Measurements from ENCODE around the gene ARIH2. TPM values are rescaled to one million over a fixed set of nuclear protein-coding genes. Genes with fewer than 3 reads are reported as not detected.

ARIH2 gene
- total RNA-seq, 1 donor from 2014 or later, result 82.3 TPM

GRCh38 chr3:49009396-49009795 lies 90.8 kb downstream of the ARIH2 start:
- Histone ChIP-seq H3K36me3 (peaks cover 24 to 32% of the 10 kb centered on the region in 2 donors), H3K9me3 (no peaks in the 10 kb centered on the region), H3K4me3 (no peak overlapping the region), H3K4me1 (peaks cover 2 to 13% of the 10 kb centered on the region in 2 donors), H3K27me3 (no peaks in the 10 kb centered on the region), H3K27ac (no peak overlapping the region)
- DNase-seq (ENCODE audit: low spot score in 2 of 2), result no peak
- no peak for TF ChIP-seq CTCF (IDR thresholded peaks at IDR 0.05)
- intact Hi-C loops (cut with DNase I), result loop anchor here (5.0 kb wide), 2 partner anchors 92 to 403 kb away; partner anchors contain the start of genes ARIH2, RHOA and TCTA

GRCh38 chr3:49012441-49013017 lies 93.9 kb downstream of the ARIH2 start:
- no peak for TF ChIP-seq CTCF (IDR thresholded peaks at IDR 0.05)
- intact Hi-C loops (cut with DNase I), result no loop called here
- Histone ChIP-seq H3K9me3 (no peaks in the 10 kb centered on the region), H3K27me3 (no peaks in the 10 kb centered on the region), H3K4me3 (no peak overlapping the region), H3K36me3 (peaks cover 43 to 51% of the 10 kb centered on the region in 2 donors), H3K27ac (no peak overlapping the region), H3K4me1 (peaks cover 2 to 11% of the 10 kb centered on the region in 2 donors)
- no peak for DNase-seq (ENCODE audit: low spot score in 2 of 2)

GRCh38 chr3:49013113-49013737 lies 94.6 kb downstream of the ARIH2 start:
- H3K4me1 ChIP-seq, result peaks cover 4 to 10% of the 10 kb centered on the region in 2 donors
- H3K36me3 ChIP-seq, result peaks cover 43 to 51% of the 10 kb centered on the region in 2 donors
- H3K27ac ChIP-seq, result no peak overlapping the region
- no peak for DNase-seq (ENCODE audit: low spot score in 2 of 2)
- H3K4me3 ChIP-seq, result no peak overlapping the region
- no peak for TF ChIP-seq CTCF (IDR thresholded peaks at IDR 0.05)
- intact Hi-C loops (cut with DNase I), result no loop called here
- H3K27me3 ChIP-seq, result no peaks in the 10 kb centered on the region
- no peaks in the 10 kb centered on the region for H3K9me3 ChIP-seq

GRCh38 chr3:49013738-49014660 lies 95.4 kb downstream of the ARIH2 start:
- H3K4me3 ChIP-seq, result no peak overlapping the region
- H3K27me3 ChIP-seq, result no peaks in the 10 kb centered on the region
- peaks cover 43 to 51% of the 10 kb centered on the region in 2 donors for H3K36me3 ChIP-seq
- DNase-seq (ENCODE audit: low spot score in 2 of 2), result no peak
- no peak overlapping the region for H3K27ac ChIP-seq
- intact Hi-C loops (cut with DNase I), result no loop called here
- H3K9me3 ChIP-seq, result no peaks in the 10 kb centered on the region
- peak in 2 of 3 experiments; percentile 17 to 33 for TF ChIP-seq CTCF (IDR thresholded peaks at IDR 0.05)
- peaks cover 4 to 9% of the 10 kb centered on the region in 2 donors for H3K4me1 ChIP-seq

- no peak overlapping the region for H3K27ac ChIP-seq
- peaks cover 6 to 16% of the 10 kb centered on the region in 2 donors for H3K4me1 ChIP-seq
- H3K4me3 ChIP-seq, result no peak overlapping the region
- no peaks in the 10 kb centered on the region for H3K27me3 ChIP-seq
- no peak for TF ChIP-seq CTCF (IDR thresholded peaks at IDR 0.05)
- DNase-seq (ENCODE audit: low spot score in 2 of 2), result no peak
- H3K36me3 ChIP-seq, result peaks cover 43 to 51% of the 10 kb centered on the region in 2 donors
- H3K9me3 ChIP-seq, result no peaks in the 10 kb centered on the region
- intact Hi-C loops (cut with DNase I), result no loop called here
Measured at GRCh38 chr3:49015072-49015471, 96.4 kb downstream of the ARIH2 start.

Data from ascending aorta (tissue), 2 donors.